H9 (cell line): Measurements from ENCODE around the gene FCGBP. TPM values are rescaled to one million over a fixed set of nuclear protein-coding genes. Genes with fewer than 3 reads are reported as not detected.

ENCODE experiments used
- DNase-seq: peaks from one replicate; pipeline ENCODE4 v3.0.0-alpha.2; 2017
- H2AFZ ChIP-seq: one replicate; pipeline ENCODE4 v1.6.1; 2013; ENCODE audit warnings: mild to moderate bottlenecking, low read length, control low read depth, moderate library complexity
- H2AK5ac ChIP-seq: 2 replicates; pipeline ENCODE4 v1.6.1; 2013; ENCODE audit warnings: low read length, control low read depth, mixed read lengths; ENCODE audit not compliant: insufficient read length
- H2BK120ac ChIP-seq: one replicate; pipeline ENCODE4 v1.6.1; 2013; ENCODE audit warnings: low read depth, mild to moderate bottlenecking, low read length, control low read depth, inconsistent platforms; ENCODE audit not compliant: poor library complexity, severe bottlenecking
- H2BK12ac ChIP-seq: 2 replicates; pipeline ENCODE4 v1.6.1; 2013; ENCODE audit warnings: low read length, control low read depth, mixed read lengths, low read depth; ENCODE audit not compliant: insufficient read length
- H2BK15ac ChIP-seq: 2 replicates; pipeline ENCODE4 v1.6.1; 2013; ENCODE audit warnings: low read depth, low read length, control low read depth
- H2BK20ac ChIP-seq: one replicate; pipeline ENCODE4 v1.6.1; 2013; ENCODE audit warnings: low read depth, mild to moderate bottlenecking, low read length, control low read depth, inconsistent platforms; ENCODE audit not compliant: poor library complexity, severe bottlenecking
- H2BK5ac ChIP-seq: 2 replicates; pipeline ENCODE4 v1.6.1; 2013; ENCODE audit warnings: low read length, control low read depth, mixed read lengths; ENCODE audit not compliant: insufficient read length
- H3K14ac ChIP-seq: 2 replicates; pipeline ENCODE4 v1.6.1; 2013; ENCODE audit warnings: low read length, control low read depth; ENCODE audit not compliant: insufficient read depth
- H3K18ac ChIP-seq: 2 replicates; pipeline ENCODE4 v1.6.1; 2013; ENCODE audit warnings: low read depth, mild to moderate bottlenecking, mixed read lengths, low read length, control low read depth; ENCODE audit not compliant: insufficient read length
- H3K23ac ChIP-seq: 2 replicates; pipeline ENCODE4 v1.6.1; 2013; ENCODE audit warnings: low read length, control low read depth, mixed read lengths, low read depth; ENCODE audit not compliant: insufficient read length
- H3K23me2 ChIP-seq: 2 replicates; pipeline ENCODE4 v1.6.1; 2013; ENCODE audit warnings: low read depth, mild to moderate bottlenecking, mixed read lengths, low read length, control low read depth; ENCODE audit not compliant: insufficient read length, poor library complexity, severe bottlenecking
- H3K27ac ChIP-seq: 2 replicates; pipeline ENCODE4 v1.5.1; 2013; ENCODE audit warnings: low read length, control low read depth, mixed read lengths, low read depth; ENCODE audit not compliant: insufficient read length
- H3K27me3 ChIP-seq: 2 replicates; pipeline ENCODE4 v1.6.1; 2013; ENCODE audit warnings: low read length, control low read depth, inconsistent platforms; ENCODE audit not compliant: insufficient read depth
- H3K4ac ChIP-seq: 2 replicates; pipeline ENCODE4 v1.6.1; 2013; ENCODE audit warnings: low read depth, mild to moderate bottlenecking, control low read depth, inconsistent platforms, low read length, moderate library complexity
- H3K4me1 ChIP-seq: 2 replicates; pipeline ENCODE4 v1.6.1; 2013; ENCODE audit warnings: low read length, control low read depth, inconsistent platforms; ENCODE audit not compliant: insufficient read depth
- H3K4me2 ChIP-seq: 2 replicates; pipeline ENCODE4 v1.6.1; 2013; ENCODE audit warnings: low read length, control low read depth, mixed read lengths; ENCODE audit not compliant: insufficient read length, insufficient read depth
- H3K56ac ChIP-seq: 2 replicates; pipeline ENCODE4 v1.6.1; 2013; ENCODE audit warnings: low read depth, mild to moderate bottlenecking, mixed read lengths, low read length, control low read depth; ENCODE audit not compliant: insufficient read length
- H3K79me1 ChIP-seq: 2 replicates; pipeline ENCODE4 v1.6.1; 2013; ENCODE audit warnings: low read depth, mild to moderate bottlenecking, moderate library complexity, low read length, control low read depth, inconsistent platforms; ENCODE audit not compliant: insufficient read depth, poor library complexity, severe bottlenecking
- H3K79me2 ChIP-seq: 2 replicates; pipeline ENCODE4 v1.6.1; 2013; ENCODE audit warnings: low read length, control low read depth, inconsistent platforms; ENCODE audit not compliant: insufficient read depth
- H3K9ac ChIP-seq: 2 replicates; pipeline ENCODE4 v1.6.1; 2013; ENCODE audit warnings: low read length, control low read depth, mixed read lengths; ENCODE audit not compliant: insufficient read length; ENCODE audit errors: extremely low read depth
- H3K9me3 ChIP-seq: one replicate; pipeline ENCODE4 v1.6.1; 2013; ENCODE audit warnings: low read depth, low read length, inconsistent platforms; ENCODE audit not compliant: control insufficient read depth
- H3T11ph ChIP-seq: one replicate; pipeline ENCODE4 v1.6.1; 2013; ENCODE audit warnings: mild to moderate bottlenecking, low read length, control low read depth, inconsistent platforms
- H4K20me1 ChIP-seq: one replicate; pipeline ENCODE4 v1.6.1; 2013; ENCODE audit not compliant: control insufficient read depth, insufficient read length, insufficient read depth
- H4K5ac ChIP-seq: 2 replicates; pipeline ENCODE4 v1.6.1; 2013; ENCODE audit warnings: low read depth, mild to moderate bottlenecking, mixed read lengths, low read length, control low read depth; ENCODE audit not compliant: insufficient read length
- H4K8ac ChIP-seq: replicated peaks from 2 replicates; pipeline ENCODE4 v1.6.1; 2013; ENCODE audit warnings: low read length, control low read depth, mixed read lengths, low read depth; ENCODE audit not compliant: insufficient read length
- H4K91ac ChIP-seq: 2 replicates; pipeline ENCODE4 v1.6.1; 2013; ENCODE audit warnings: low read depth, mild to moderate bottlenecking, moderate library complexity, mixed read lengths, low read length, control low read depth; ENCODE audit not compliant: insufficient read length
- H3K27ac Mint-ChIP-seq, 3 experiments: 2 replicates in 2 of 3; 3 replicates in 1 of 3; pipeline ENCODE4 v1.8.0; 2020 to 2021; ENCODE audit warnings: mixed read lengths in 3 of 3, mild to moderate bottlenecking in 1 of 3, moderate library complexity in 1 of 3
- H3K27me3 Mint-ChIP-seq: 2 replicates; pipeline ENCODE4 v1.8.0; 2021; ENCODE audit warnings: low read depth, mild to moderate bottlenecking, moderate library complexity, mixed read lengths
- H3K36me3 Mint-ChIP-seq, 3 experiments: 2 replicates in 2 of 3; 3 replicates in 1 of 3; pipeline ENCODE4 v1.8.0; 2020 to 2021; ENCODE audit warnings: low read depth in 3 of 3, mixed read lengths in 3 of 3; ENCODE audit not compliant: insufficient read depth in 1 of 3
- H3K4me1 Mint-ChIP-seq, 2 experiments: 2 replicates each; pipeline ENCODE4 v1.8.0; 2020; ENCODE audit warnings: mixed read lengths in 2 of 2
- H3K4me3 Mint-ChIP-seq, 2 experiments: 2 replicates in 1 of 2; 3 replicates in 1 of 2; pipeline ENCODE4 v1.8.0; 2020 to 2021; ENCODE audit warnings: mild to moderate bottlenecking in 2 of 2, mixed read lengths in 2 of 2, moderate library complexity in 1 of 2
- H3K9me3 Mint-ChIP-seq, 2 experiments: 2 replicates in 1 of 2; 3 replicates in 1 of 2; pipeline ENCODE4 v1.8.0; 2020; ENCODE audit warnings: mild to moderate bottlenecking in 2 of 2, mixed read lengths in 2 of 2, moderate library complexity in 1 of 2
- WGBS: extraction: QIAGEN DNeasy Blood & Tissue Kit; methylation state at CpG from one replicate; pipeline ENCODE4 v1.1.7; 2013; ENCODE audit warnings: missing lambda C conversion rate, low lambda C conversion rate, mixed read lengths; ENCODE audit not compliant: insufficient read length; ENCODE audit errors: extremely low coverage; 5-methylcytosine and 5-hydroxymethylcytosine counted together
- total RNA-seq: library from RNA; stranded (reverse); gene quantifications from 2 replicates; pipeline ENCODE4 v1.2.1, GENCODE V29; 2021
- TF ChIP-seq, protein P1 (sequence below): fragments of 200-600 bp; sonication (generic); conservative IDR thresholded peaks from 3 replicates; pipeline ENCODE4 v1.8.0; 2021; ENCODE audit warnings: antibody characterized with exemption, mild to moderate bottlenecking

The FCGBP gene
- total RNA-seq, 1 experiment from 2014 or later, result 0.13 TPM

DNA sequence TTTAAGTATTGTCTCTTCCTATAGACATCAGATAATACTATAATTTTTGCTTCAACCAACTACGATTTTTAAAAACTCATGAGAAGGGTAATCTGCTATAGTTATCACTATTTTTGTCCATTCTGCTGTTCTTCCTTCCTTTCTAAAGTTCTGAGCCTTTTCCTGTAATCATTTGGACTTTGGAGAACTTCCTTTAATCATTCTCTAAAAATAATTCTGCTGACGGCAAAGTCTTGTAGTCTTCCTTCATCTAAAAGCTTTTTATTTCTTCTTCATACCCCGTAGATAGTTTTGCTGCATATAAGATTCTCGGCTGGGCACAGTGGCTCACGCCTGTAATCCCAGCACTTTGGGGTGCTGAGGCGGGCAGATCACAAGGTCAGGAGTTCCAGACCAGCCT, 5.1 kb upstream of the FCGBP start:
- Histone ChIP-seq H3K27ac (no peak overlapping the region), H3K56ac (no peak overlapping the region), H2BK5ac (no peak overlapping the region), H3K27me3 (no peaks in the 10 kb centered on the region), H2BK120ac (no peak overlapping the region), H2BK15ac (no peak overlapping the region), H2AFZ (no peak overlapping the region), H3K4me2 (no peak overlapping the region), H2BK20ac (no peak overlapping the region), H3K23me2 (no peaks in the 10 kb centered on the region), H3K18ac (no peak overlapping the region), H4K20me1 (no peaks in the 10 kb centered on the region), H3K23ac (no peak overlapping the region), H2BK12ac (no peak overlapping the region), H4K91ac (no peak overlapping the region), H4K8ac (no peak overlapping the region), H3K9me3 (no peaks in the 10 kb centered on the region), H4K5ac (no peak overlapping the region), H3K79me1 (no peaks in the 10 kb centered on the region), H3K9ac (no peak overlapping the region), H3K4ac (no peak overlapping the region), H3K4me1 (no peaks in the 10 kb centered on the region), H3T11ph (no peak overlapping the region), H3K79me2 (no peaks in the 10 kb centered on the region), H3K14ac (no peak overlapping the region), H2AK5ac (no peak overlapping the region)
- H3K36me3 Mint-ChIP-seq, result no peaks in the 10 kb centered on the region
- no peak overlapping the region for H3K4me3 Mint-ChIP-seq
- H3K4me1 Mint-ChIP-seq, result peaks cover 8 to 10% of the 10 kb centered on the region in 2 experiments; a peak in 3 of 4 replicates
- no peak for DNase-seq
- TF ChIP-seq, protein P1, sequence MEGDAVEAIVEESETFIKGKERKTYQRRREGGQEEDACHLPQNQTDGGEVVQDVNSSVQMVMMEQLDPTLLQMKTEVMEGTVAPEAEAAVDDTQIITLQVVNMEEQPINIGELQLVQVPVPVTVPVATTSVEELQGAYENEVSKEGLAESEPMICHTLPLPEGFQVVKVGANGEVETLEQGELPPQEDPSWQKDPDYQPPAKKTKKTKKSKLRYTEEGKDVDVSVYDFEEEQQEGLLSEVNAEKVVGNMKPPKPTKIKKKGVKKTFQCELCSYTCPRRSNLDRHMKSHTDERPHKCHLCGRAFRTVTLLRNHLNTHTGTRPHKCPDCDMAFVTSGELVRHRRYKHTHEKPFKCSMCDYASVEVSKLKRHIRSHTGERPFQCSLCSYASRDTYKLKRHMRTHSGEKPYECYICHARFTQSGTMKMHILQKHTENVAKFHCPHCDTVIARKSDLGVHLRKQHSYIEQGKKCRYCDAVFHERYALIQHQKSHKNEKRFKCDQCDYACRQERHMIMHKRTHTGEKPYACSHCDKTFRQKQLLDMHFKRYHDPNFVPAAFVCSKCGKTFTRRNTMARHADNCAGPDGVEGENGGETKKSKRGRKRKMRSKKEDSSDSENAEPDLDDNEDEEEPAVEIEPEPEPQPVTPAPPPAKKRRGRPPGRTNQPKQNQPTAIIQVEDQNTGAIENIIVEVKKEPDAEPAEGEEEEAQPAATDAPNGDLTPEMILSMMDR, result no peak
- H3K9me3 Mint-ChIP-seq, result peaks cover 0 to 2% of the 10 kb centered on the region in 2 experiments; a peak in 1 of 5 replicates
- no peaks in the 10 kb centered on the region for H3K27me3 Mint-ChIP-seq
- no CpG with 5 or more reads among the region's 6 CpGs for WGBS
- no peak overlapping the region for H3K27ac Mint-ChIP-seq
